ENCODE results near the gene FAM228A. TPM values are rescaled to one million over a fixed set of nuclear protein-coding genes. Genes with fewer than 3 reads are reported as not detected.

Gene FAM228A
- total and polyA plus RNA-seq, 9 donors, result 1.1 to 2.5 (median 1.8) TPM

- H3K27me3 ChIP-seq, result no peaks in the 10 kb centered on the region
- 78 to 90% (median 80%) methylated on average over 7 of the region's 7 CpGs for WGBS, 3 donors
- no peak for DNase-seq
- TF ChIP-seq EP300 (IDR thresholded peaks at IDR 0.05) (no peak), POLR2A (IDR thresholded peaks at IDR 0.05) (no peak), CTCF (IDR thresholded peaks at IDR 0.05) (no peak)
- intact Hi-C loops (cut with DNase I), result no loop called here
- no peaks in the 10 kb centered on the region for H3K4me1 ChIP-seq (ENCODE audit: insufficient read depth)
- no peak overlapping the region for H3K27ac ChIP-seq
- H3K36me3 ChIP-seq, result no peaks in the 10 kb centered on the region
- H3K9me3 ChIP-seq, result no peaks in the 10 kb centered on the region
- H3K4me3 ChIP-seq, result no peak overlapping the region
Measured at GRCh38 chr2:24211408-24211807, 36.6 kb downstream of the FAM228A start.

GRCh38 chr2:24214880-24215279 lies 40.0 kb downstream of the FAM228A start:
- WGBS, 3 donors, result 89 to 96% (median 92%) methylated on average over 3 of the region's 3 CpGs
- H3K4me3 ChIP-seq, result no peak overlapping the region
- no peak overlapping the region for H3K27ac ChIP-seq
- no peaks in the 10 kb centered on the region for H3K4me1 ChIP-seq (ENCODE audit: insufficient read depth)
- TF ChIP-seq CTCF (IDR thresholded peaks at IDR 0.05), result no peak
- TF ChIP-seq EP300 (IDR thresholded peaks at IDR 0.05), result no peak
- no peak for TF ChIP-seq POLR2A (IDR thresholded peaks at IDR 0.05)
- intact Hi-C loops (cut with DNase I), result no loop called here
- no peaks in the 10 kb centered on the region for H3K9me3 ChIP-seq
- H3K36me3 ChIP-seq, result no peaks in the 10 kb centered on the region
- no peak for DNase-seq
- H3K27me3 ChIP-seq, result no peaks in the 10 kb centered on the region

- Histone ChIP-seq H3K4me3 (no peak overlapping the region), H3K27ac (no peak overlapping the region), H3K9me3 (no peaks in the 10 kb centered on the region), H3K36me3 (no peaks in the 10 kb centered on the region), H3K4me1 (ENCODE audit: insufficient read depth) (no peaks in the 10 kb centered on the region), H3K27me3 (no peaks in the 10 kb centered on the region)
- DNase-seq, result no peak
- TF ChIP-seq EP300 (IDR thresholded peaks at IDR 0.05) (no peak), CTCF (IDR thresholded peaks at IDR 0.05) (no peak), POLR2A (IDR thresholded peaks at IDR 0.05) (no peak)
- WGBS, 3 donors, result 86 to 91% (median 88%) methylated on average over 20 of the region's 20 CpGs
- intact Hi-C loops (cut with DNase I), result no loop called here
Measured at GRCh38 chr2:24220554-24221291, 45.9 kb downstream of the FAM228A start.

GRCh38 chr2:24221343-24222050 lies 46.6 kb downstream of the FAM228A start:
- H3K4me3 ChIP-seq, result no peak overlapping the region
- H3K27ac ChIP-seq, result no peak overlapping the region
- no peaks in the 10 kb centered on the region for H3K36me3 ChIP-seq
- intact Hi-C loops (cut with DNase I), result no loop called here
- TF ChIP-seq EP300 (IDR thresholded peaks at IDR 0.05) (no peak), CTCF (IDR thresholded peaks at IDR 0.05) (no peak), POLR2A (IDR thresholded peaks at IDR 0.05) (no peak)
- WGBS, 3 donors, result 93 to 95% (median 95%) methylated on average over 6 of the region's 6 CpGs
- no peaks in the 10 kb centered on the region for H3K9me3 ChIP-seq
- no peak for DNase-seq
- H3K4me1 ChIP-seq (ENCODE audit: insufficient read depth), result no peaks in the 10 kb centered on the region
- no peaks in the 10 kb centered on the region for H3K27me3 ChIP-seq
